ENCODE measurements around the gene ARHGEF6. TPM values are rescaled to one million over a fixed set of nuclear protein-coding genes. Genes with fewer than 3 reads are reported as not detected.

Gene ARHGEF6
- total RNA-seq, 1 experiment from 2014 or later = 5.1 TPM

DNA sequence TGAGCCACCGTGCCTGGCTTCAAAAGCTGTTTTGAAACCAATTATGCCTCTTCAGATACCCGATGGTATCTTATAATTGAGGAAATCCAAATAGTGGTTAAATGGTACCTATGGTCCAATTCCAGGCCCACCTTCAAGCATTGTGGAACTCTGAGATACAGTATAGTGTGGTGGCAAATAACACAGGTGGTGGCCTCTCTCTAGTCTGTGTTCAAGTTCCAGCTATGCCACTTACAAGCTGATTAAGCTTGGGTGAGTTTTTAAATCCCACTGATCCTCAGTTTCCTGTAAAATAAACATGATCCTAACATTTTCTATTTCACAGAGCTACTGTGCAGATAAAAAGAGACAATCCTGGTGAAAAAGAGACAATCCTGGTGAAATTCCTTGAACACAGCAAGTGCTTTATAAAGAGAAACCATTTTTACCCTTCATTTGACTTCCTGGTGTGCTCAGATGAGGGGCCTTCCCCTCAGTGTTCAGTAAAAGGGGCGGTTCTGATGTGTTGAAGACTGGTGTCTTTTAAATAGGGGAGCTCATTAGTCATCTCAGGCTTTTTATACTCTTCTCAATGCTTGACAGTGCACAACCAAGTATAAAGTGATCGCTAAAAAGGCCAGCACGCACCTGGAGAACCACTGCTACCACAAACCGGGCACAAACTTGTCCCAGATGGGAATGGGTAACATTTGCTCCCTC is 163.6 kb downstream of the ARHGEF6 start:
- H3K9me3 Mint-ChIP-seq = no peaks in the 10 kb centered on the region
- no peak for ATAC-seq

More for the DNA sequence above, 163.6 kb downstream of the ARHGEF6 start:
- no peak for DNase-seq (ENCODE audit: low spot score)
- H3K27me3 Mint-ChIP-seq (ENCODE audit: low read depth) = no peaks in the 10 kb centered on the region
- TF ChIP-seq, protein P1, sequence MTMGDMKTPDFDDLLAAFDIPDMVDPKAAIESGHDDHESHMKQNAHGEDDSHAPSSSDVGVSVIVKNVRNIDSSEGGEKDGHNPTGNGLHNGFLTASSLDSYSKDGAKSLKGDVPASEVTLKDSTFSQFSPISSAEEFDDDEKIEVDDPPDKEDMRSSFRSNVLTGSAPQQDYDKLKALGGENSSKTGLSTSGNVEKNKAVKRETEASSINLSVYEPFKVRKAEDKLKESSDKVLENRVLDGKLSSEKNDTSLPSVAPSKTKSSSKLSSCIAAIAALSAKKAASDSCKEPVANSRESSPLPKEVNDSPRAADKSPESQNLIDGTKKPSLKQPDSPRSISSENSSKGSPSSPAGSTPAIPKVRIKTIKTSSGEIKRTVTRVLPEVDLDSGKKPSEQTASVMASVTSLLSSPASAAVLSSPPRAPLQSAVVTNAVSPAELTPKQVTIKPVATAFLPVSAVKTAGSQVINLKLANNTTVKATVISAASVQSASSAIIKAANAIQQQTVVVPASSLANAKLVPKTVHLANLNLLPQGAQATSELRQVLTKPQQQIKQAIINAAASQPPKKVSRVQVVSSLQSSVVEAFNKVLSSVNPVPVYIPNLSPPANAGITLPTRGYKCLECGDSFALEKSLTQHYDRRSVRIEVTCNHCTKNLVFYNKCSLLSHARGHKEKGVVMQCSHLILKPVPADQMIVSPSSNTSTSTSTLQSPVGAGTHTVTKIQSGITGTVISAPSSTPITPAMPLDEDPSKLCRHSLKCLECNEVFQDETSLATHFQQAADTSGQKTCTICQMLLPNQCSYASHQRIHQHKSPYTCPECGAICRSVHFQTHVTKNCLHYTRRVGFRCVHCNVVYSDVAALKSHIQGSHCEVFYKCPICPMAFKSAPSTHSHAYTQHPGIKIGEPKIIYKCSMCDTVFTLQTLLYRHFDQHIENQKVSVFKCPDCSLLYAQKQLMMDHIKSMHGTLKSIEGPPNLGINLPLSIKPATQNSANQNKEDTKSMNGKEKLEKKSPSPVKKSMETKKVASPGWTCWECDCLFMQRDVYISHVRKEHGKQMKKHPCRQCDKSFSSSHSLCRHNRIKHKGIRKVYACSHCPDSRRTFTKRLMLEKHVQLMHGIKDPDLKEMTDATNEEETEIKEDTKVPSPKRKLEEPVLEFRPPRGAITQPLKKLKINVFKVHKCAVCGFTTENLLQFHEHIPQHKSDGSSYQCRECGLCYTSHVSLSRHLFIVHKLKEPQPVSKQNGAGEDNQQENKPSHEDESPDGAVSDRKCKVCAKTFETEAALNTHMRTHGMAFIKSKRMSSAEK (CRISPR knock-in tag; IDR thresholded peaks at IDR 0.05; ENCODE audit: borderline replicate concordance) = no peak
- no peak for TF ChIP-seq CREB1 (CRISPR knock-in tag; IDR thresholded peaks at IDR 0.05)
- no peak for TF ChIP-seq NFYB (CRISPR knock-in tag; conservative IDR thresholded peaks at IDR 0.05; ENCODE audit: low read depth)
- no peak for TF ChIP-seq CBFB (CRISPR knock-in tag; IDR thresholded peaks at IDR 0.05; ENCODE audit: low read depth)
- no peak for TF ChIP-seq GRHL2 (CRISPR knock-in tag; IDR thresholded peaks at IDR 0.05; ENCODE audit: insufficient replicate concordance, severe bottlenecking)
- TF ChIP-seq, protein P2, sequence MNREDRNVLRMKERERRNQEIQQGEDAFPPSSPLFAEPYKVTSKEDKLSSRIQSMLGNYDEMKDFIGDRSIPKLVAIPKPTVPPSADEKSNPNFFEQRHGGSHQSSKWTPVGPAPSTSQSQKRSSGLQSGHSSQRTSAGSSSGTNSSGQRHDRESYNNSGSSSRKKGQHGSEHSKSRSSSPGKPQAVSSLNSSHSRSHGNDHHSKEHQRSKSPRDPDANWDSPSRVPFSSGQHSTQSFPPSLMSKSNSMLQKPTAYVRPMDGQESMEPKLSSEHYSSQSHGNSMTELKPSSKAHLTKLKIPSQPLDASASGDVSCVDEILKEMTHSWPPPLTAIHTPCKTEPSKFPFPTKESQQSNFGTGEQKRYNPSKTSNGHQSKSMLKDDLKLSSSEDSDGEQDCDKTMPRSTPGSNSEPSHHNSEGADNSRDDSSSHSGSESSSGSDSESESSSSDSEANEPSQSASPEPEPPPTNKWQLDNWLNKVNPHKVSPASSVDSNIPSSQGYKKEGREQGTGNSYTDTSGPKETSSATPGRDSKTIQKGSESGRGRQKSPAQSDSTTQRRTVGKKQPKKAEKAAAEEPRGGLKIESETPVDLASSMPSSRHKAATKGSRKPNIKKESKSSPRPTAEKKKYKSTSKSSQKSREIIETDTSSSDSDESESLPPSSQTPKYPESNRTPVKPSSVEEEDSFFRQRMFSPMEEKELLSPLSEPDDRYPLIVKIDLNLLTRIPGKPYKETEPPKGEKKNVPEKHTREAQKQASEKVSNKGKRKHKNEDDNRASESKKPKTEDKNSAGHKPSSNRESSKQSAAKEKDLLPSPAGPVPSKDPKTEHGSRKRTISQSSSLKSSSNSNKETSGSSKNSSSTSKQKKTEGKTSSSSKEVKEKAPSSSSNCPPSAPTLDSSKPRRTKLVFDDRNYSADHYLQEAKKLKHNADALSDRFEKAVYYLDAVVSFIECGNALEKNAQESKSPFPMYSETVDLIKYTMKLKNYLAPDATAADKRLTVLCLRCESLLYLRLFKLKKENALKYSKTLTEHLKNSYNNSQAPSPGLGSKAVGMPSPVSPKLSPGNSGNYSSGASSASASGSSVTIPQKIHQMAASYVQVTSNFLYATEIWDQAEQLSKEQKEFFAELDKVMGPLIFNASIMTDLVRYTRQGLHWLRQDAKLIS (CRISPR knock-in tag; IDR thresholded peaks at IDR 0.05; ENCODE audit: borderline replicate concordance) = no peak
- TF ChIP-seq, protein P3, sequence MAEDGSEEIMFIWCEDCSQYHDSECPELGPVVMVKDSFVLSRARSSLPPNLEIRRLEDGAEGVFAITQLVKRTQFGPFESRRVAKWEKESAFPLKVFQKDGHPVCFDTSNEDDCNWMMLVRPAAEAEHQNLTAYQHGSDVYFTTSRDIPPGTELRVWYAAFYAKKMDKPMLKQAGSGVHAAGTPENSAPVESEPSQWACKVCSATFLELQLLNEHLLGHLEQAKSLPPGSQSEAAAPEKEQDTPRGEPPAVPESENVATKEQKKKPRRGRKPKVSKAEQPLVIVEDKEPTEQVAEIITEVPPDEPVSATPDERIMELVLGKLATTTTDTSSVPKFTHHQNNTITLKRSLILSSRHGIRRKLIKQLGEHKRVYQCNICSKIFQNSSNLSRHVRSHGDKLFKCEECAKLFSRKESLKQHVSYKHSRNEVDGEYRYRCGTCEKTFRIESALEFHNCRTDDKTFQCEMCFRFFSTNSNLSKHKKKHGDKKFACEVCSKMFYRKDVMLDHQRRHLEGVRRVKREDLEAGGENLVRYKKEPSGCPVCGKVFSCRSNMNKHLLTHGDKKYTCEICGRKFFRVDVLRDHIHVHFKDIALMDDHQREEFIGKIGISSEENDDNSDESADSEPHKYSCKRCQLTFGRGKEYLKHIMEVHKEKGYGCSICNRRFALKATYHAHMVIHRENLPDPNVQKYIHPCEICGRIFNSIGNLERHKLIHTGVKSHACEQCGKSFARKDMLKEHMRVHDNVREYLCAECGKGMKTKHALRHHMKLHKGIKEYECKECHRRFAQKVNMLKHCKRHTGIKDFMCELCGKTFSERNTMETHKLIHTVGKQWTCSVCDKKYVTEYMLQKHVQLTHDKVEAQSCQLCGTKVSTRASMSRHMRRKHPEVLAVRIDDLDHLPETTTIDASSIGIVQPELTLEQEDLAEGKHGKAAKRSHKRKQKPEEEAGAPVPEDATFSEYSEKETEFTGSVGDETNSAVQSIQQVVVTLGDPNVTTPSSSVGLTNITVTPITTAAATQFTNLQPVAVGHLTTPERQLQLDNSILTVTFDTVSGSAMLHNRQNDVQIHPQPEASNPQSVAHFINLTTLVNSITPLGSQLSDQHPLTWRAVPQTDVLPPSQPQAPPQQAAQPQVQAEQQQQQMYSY (CRISPR knock-in tag; IDR thresholded peaks at IDR 0.05) = no peak
- no peak for TF ChIP-seq ZBTB21 (CRISPR knock-in tag; IDR thresholded peaks at IDR 0.05; ENCODE audit: borderline replicate concordance)
- no peak for TF ChIP-seq ELF4 (CRISPR knock-in tag; IDR thresholded peaks at IDR 0.05; ENCODE audit: low read depth)
- TF ChIP-seq, protein P4, sequence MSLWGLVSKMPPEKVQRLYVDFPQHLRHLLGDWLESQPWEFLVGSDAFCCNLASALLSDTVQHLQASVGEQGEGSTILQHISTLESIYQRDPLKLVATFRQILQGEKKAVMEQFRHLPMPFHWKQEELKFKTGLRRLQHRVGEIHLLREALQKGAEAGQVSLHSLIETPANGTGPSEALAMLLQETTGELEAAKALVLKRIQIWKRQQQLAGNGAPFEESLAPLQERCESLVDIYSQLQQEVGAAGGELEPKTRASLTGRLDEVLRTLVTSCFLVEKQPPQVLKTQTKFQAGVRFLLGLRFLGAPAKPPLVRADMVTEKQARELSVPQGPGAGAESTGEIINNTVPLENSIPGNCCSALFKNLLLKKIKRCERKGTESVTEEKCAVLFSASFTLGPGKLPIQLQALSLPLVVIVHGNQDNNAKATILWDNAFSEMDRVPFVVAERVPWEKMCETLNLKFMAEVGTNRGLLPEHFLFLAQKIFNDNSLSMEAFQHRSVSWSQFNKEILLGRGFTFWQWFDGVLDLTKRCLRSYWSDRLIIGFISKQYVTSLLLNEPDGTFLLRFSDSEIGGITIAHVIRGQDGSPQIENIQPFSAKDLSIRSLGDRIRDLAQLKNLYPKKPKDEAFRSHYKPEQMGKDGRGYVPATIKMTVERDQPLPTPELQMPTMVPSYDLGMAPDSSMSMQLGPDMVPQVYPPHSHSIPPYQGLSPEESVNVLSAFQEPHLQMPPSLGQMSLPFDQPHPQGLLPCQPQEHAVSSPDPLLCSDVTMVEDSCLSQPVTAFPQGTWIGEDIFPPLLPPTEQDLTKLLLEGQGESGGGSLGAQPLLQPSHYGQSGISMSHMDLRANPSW (CRISPR knock-in tag; conservative IDR thresholded peaks at IDR 0.05; ENCODE audit: low read depth) = no peak
- no peak for TF ChIP-seq FOXK1 (CRISPR knock-in tag; IDR thresholded peaks at IDR 0.05)
- TF ChIP-seq, protein P5, sequence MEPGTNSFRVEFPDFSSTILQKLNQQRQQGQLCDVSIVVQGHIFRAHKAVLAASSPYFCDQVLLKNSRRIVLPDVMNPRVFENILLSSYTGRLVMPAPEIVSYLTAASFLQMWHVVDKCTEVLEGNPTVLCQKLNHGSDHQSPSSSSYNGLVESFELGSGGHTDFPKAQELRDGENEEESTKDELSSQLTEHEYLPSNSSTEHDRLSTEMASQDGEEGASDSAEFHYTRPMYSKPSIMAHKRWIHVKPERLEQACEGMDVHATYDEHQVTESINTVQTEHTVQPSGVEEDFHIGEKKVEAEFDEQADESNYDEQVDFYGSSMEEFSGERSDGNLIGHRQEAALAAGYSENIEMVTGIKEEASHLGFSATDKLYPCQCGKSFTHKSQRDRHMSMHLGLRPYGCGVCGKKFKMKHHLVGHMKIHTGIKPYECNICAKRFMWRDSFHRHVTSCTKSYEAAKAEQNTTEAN (CRISPR knock-in tag; IDR thresholded peaks at IDR 0.05) = no peak
- no peak for TF ChIP-seq ZNF396 (CRISPR knock-in tag; IDR thresholded peaks at IDR 0.05; ENCODE audit: borderline replicate concordance)
- no peak for TF ChIP-seq PRRX2 (CRISPR knock-in tag; IDR thresholded peaks at IDR 0.05)
- TF ChIP-seq, protein P6, sequence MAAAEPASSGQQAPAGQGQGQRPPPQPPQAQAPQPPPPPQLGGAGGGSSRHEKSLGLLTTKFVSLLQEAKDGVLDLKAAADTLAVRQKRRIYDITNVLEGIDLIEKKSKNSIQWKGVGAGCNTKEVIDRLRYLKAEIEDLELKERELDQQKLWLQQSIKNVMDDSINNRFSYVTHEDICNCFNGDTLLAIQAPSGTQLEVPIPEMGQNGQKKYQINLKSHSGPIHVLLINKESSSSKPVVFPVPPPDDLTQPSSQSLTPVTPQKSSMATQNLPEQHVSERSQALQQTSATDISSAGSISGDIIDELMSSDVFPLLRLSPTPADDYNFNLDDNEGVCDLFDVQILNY (CRISPR knock-in tag; IDR thresholded peaks at IDR 0.05) = no peak
- TF ChIP-seq, protein P7, sequence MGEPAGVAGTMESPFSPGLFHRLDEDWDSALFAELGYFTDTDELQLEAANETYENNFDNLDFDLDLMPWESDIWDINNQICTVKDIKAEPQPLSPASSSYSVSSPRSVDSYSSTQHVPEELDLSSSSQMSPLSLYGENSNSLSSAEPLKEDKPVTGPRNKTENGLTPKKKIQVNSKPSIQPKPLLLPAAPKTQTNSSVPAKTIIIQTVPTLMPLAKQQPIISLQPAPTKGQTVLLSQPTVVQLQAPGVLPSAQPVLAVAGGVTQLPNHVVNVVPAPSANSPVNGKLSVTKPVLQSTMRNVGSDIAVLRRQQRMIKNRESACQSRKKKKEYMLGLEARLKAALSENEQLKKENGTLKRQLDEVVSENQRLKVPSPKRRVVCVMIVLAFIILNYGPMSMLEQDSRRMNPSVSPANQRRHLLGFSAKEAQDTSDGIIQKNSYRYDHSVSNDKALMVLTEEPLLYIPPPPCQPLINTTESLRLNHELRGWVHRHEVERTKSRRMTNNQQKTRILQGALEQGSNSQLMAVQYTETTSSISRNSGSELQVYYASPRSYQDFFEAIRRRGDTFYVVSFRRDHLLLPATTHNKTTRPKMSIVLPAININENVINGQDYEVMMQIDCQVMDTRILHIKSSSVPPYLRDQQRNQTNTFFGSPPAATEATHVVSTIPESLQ (CRISPR knock-in tag; IDR thresholded peaks at IDR 0.05) = no peak
- no peak for TF ChIP-seq FOXP1 (CRISPR knock-in tag; IDR thresholded peaks at IDR 0.05; ENCODE audit: borderline replicate concordance)
- TF ChIP-seq ZNF232 (CRISPR knock-in tag; IDR thresholded peaks at IDR 0.05) = no peak
- H3K27ac Mint-ChIP-seq = no peak overlapping the region
- no peaks in the 10 kb centered on the region for H3K36me3 Mint-ChIP-seq
- ChIA-PET CTCF (no interaction called here), POLR2A (no interaction called here)
- no peaks in the 10 kb centered on the region for H3K4me1 Mint-ChIP-seq
- H3K4me3 Mint-ChIP-seq = no peak overlapping the region

Measured in WTC11 (cell line).